Measurements from ENCODE around the gene TFPI. TPM values are rescaled to one million over a fixed set of nuclear protein-coding genes. Genes with fewer than 3 reads are reported as not detected.

The TFPI gene
- total and polyA plus RNA-seq, 2 experiments from 2014 or later: 79.9 to 122 TPM

DNA sequence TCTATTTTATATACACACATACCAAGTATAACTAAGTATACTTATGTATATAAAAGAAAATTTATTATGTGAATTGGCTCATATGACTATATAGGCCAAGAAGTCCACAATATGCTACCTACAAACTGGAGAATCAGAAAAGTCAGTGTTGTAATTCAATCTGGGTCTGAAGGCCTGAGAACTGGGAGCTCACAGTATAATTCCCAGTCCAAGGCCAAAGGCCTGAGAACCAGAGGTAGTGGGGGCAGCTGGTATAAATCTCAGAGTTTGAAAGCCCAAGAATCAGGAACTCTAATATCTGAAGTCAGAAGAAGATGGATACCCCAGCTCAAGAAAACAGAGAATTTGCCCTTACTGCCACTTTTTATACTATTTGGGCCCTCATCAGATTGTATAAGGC, 38.9 kb upstream of the TFPI start:
- H3K79me2 ChIP-seq: no peaks in the 10 kb centered on the region
- H3K9me3 ChIP-seq (ENCODE audit: low read depth): no peaks in the 10 kb centered on the region
- H4K20me1 ChIP-seq (ENCODE audit: insufficient read depth, poor library complexity, severe bottlenecking): no peaks in the 10 kb centered on the region
- H3K9me2 ChIP-seq (replicated peaks; ENCODE audit: insufficient read depth): no peaks in the 10 kb centered on the region
- TF ChIP-seq, protein P1, sequence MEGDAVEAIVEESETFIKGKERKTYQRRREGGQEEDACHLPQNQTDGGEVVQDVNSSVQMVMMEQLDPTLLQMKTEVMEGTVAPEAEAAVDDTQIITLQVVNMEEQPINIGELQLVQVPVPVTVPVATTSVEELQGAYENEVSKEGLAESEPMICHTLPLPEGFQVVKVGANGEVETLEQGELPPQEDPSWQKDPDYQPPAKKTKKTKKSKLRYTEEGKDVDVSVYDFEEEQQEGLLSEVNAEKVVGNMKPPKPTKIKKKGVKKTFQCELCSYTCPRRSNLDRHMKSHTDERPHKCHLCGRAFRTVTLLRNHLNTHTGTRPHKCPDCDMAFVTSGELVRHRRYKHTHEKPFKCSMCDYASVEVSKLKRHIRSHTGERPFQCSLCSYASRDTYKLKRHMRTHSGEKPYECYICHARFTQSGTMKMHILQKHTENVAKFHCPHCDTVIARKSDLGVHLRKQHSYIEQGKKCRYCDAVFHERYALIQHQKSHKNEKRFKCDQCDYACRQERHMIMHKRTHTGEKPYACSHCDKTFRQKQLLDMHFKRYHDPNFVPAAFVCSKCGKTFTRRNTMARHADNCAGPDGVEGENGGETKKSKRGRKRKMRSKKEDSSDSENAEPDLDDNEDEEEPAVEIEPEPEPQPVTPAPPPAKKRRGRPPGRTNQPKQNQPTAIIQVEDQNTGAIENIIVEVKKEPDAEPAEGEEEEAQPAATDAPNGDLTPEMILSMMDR (IDR thresholded peaks at IDR 0.05; ENCODE audit: poor library complexity): no peak
- TF ChIP-seq EZH2phosphoT487 (IDR thresholded peaks at IDR 0.05; ENCODE audit: low read depth, severe bottlenecking, unreplicated experiment) (no peak), EZH2 (IDR thresholded peaks at IDR 0.05; ENCODE audit: borderline replicate concordance) (no peak)
- H3K4me1 ChIP-seq (ENCODE audit: insufficient read depth): no peaks in the 10 kb centered on the region
- H3K4me3 ChIP-seq: no peak overlapping the region
- no peak for DNase-seq (ENCODE audit: low spot score)
- H3K27ac ChIP-seq: no peak overlapping the region
- H3K36me3 ChIP-seq (replicated peaks; ENCODE audit: insufficient read depth, low read depth): no peaks in the 10 kb centered on the region
- no peak overlapping the region for H3K4me2 ChIP-seq
- no peaks in the 10 kb centered on the region for H3K27me3 ChIP-seq
- no peak overlapping the region for H2AFZ ChIP-seq

DNA sequence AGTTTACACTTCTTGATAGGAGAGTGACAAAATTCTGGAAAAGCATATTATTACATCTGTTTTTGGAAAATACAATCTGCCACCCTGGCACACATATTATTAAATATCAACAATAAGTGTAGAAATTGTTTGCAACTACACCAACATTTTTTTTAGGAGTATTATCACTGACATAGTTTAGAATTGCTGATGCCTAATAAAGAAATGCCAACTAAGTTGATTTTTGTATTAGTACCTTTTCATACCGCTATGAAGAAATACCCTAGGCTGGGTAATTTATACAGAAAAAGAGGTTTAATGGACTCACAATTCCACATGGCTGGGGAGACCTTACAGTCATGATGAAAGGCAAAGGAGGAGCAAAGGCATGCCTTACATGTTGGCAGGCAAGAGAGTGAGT, 35.9 kb upstream of the TFPI start:
- H3K4me2 ChIP-seq: no peak overlapping the region
- H3K9me2 ChIP-seq (replicated peaks; ENCODE audit: insufficient read depth): no peaks in the 10 kb centered on the region
- H3K79me2 ChIP-seq: no peaks in the 10 kb centered on the region
- H4K20me1 ChIP-seq (ENCODE audit: insufficient read depth, poor library complexity, severe bottlenecking): no peaks in the 10 kb centered on the region
- DNase-seq (ENCODE audit: low spot score): no peak
- no peak overlapping the region for H3K27ac ChIP-seq
- H3K9me3 ChIP-seq (ENCODE audit: low read depth): no peaks in the 10 kb centered on the region
- TF ChIP-seq EZH2 (IDR thresholded peaks at IDR 0.05; ENCODE audit: borderline replicate concordance) (no peak), EZH2phosphoT487 (IDR thresholded peaks at IDR 0.05; ENCODE audit: low read depth, severe bottlenecking, unreplicated experiment) (no peak)
- TF ChIP-seq, protein P1 (IDR thresholded peaks at IDR 0.05; ENCODE audit: poor library complexity): no peak
- H3K4me3 ChIP-seq: no peak overlapping the region
- H3K27me3 ChIP-seq: no peaks in the 10 kb centered on the region
- H2AFZ ChIP-seq: no peak overlapping the region
- H3K4me1 ChIP-seq (ENCODE audit: insufficient read depth): no peaks in the 10 kb centered on the region
- H3K36me3 ChIP-seq (replicated peaks; ENCODE audit: insufficient read depth, low read depth): no peaks in the 10 kb centered on the region
- WGBS (ENCODE audit: low lambda C conversion rate, missing lambda C conversion rate): 100% methylated on average over 1 of the region's 1 CpG

DNA sequence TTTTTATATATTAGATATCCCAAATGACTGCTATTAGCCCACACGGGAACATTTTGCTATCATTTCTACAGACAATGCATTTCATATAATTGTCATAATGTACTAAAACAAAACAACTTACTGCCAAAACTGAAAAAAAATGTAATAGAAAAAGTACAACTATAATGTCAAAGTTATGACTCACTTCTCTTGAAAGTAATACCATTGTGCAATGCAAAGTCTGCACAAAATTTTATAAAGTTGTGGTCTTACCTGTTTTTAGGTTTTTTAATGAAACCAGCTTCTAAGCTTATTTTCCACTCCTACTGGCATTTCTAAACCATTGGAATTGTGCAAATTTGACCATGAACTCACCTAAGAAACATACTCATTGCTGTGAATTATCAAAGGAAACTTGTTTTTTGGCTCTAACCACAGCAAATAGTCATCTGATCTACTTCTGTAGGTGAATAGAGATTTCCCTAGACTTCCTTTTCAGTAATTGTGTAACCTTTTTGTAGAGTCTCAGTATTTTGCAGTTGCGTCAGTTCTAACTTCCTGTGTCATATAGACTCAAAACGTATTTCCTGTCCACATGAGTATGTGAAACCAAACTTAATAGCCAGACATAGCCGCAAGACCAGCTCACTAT, 31.9 kb upstream of the TFPI start:
- no peak for TF ChIP-seq EZH2phosphoT487 (IDR thresholded peaks at IDR 0.05; ENCODE audit: low read depth, severe bottlenecking, unreplicated experiment)
- TF ChIP-seq, protein P1 (IDR thresholded peaks at IDR 0.05; ENCODE audit: poor library complexity): no peak
- TF ChIP-seq EZH2 (IDR thresholded peaks at IDR 0.05; ENCODE audit: borderline replicate concordance): no peak

More for the DNA sequence above, 31.9 kb upstream of the TFPI start:
- Histone ChIP-seq H3K79me2 (no peaks in the 10 kb centered on the region), H3K9me3 (ENCODE audit: low read depth) (no peaks in the 10 kb centered on the region), H3K36me3 (replicated peaks; ENCODE audit: insufficient read depth, low read depth) (no peaks in the 10 kb centered on the region), H3K4me1 (ENCODE audit: insufficient read depth) (no peaks in the 10 kb centered on the region), H3K9me2 (replicated peaks; ENCODE audit: insufficient read depth) (no peaks in the 10 kb centered on the region), H3K4me2 (no peak overlapping the region), H2AFZ (no peak overlapping the region), H3K27me3 (no peaks in the 10 kb centered on the region), H3K4me3 (no peak overlapping the region), H4K20me1 (ENCODE audit: insufficient read depth, poor library complexity, severe bottlenecking) (no peaks in the 10 kb centered on the region), H3K27ac (no peak overlapping the region)
- DNase-seq (ENCODE audit: low spot score): no peak
- 85% methylated on average over 4 of the region's 4 CpGs for WGBS (ENCODE audit: low lambda C conversion rate, missing lambda C conversion rate)

All from hepatocyte (in vitro differentiated cells).